Lung (tissue), 12 donors: Measurements from ENCODE around the gene RASSF7. TPM values are rescaled to one million over a fixed set of nuclear protein-coding genes. Genes with fewer than 3 reads are reported as not detected.
A peak's percentile ranks its signal among the peaks of the same experiment; 100 is the strongest.

ENCODE experiments used
- ATAC-seq: fragments of 200-7000 bp; cut with Tn5 transposase; one replicate; pipeline ENCODE4 v1.9.1; 2020; ENCODE audit warnings: moderate number of reproducible peaks; ENCODE audit not compliant: insufficient read depth, low FRiP score
- DNase-seq, 3 donors: peaks; one replicate each; pipeline ENCODE4 v3.0.0-alpha.2; 2013 to 2017
- H3K27ac ChIP-seq, 2 donors: one replicate each; pipeline ENCODE4 v1.5.1; 2013; ENCODE audit warnings: mild to moderate bottlenecking in 2 of 2, moderate library complexity in 2 of 2, control low read depth in 1 of 2, inconsistent platforms in 1 of 2, low read depth in 1 of 2, low read length in 1 of 2
- H3K27me3 ChIP-seq, 3 donors: one replicate each; pipeline ENCODE4 v1.5.1; 2013; ENCODE audit warnings: low read length in 2 of 3; ENCODE audit not compliant: control insufficient read depth in 3 of 3, insufficient read depth in 3 of 3
- H3K36me3 ChIP-seq, 4 donors: one replicate each; pipeline ENCODE4 v1.5.1; 2013; ENCODE audit warnings: low read length in 4 of 4, mild to moderate bottlenecking in 1 of 4, moderate library complexity in 1 of 4; ENCODE audit not compliant: control insufficient read depth in 4 of 4, insufficient read depth in 4 of 4
- H3K4me1 ChIP-seq, 5 donors: one replicate each; pipeline ENCODE4 v1.5.1; 2013; ENCODE audit warnings: low read length in 5 of 5, mild to moderate bottlenecking in 2 of 5, moderate library complexity in 1 of 5; ENCODE audit not compliant: control insufficient read depth in 5 of 5, insufficient read depth in 5 of 5
- H3K4me3 ChIP-seq: one replicate; pipeline ENCODE4 v1.5.1; 2013; ENCODE audit warnings: mild to moderate bottlenecking, control low read depth, moderate library complexity
- H3K9ac ChIP-seq, 2 donors: one replicate each; pipeline ENCODE4 v1.5.1; 2013; ENCODE audit warnings: low read length in 2 of 2, control low read depth in 1 of 2; ENCODE audit not compliant: insufficient read depth in 1 of 2
- H3K9me3 ChIP-seq, 4 donors: one replicate each; pipeline ENCODE4 v1.5.1; 2013; ENCODE audit warnings: low read length in 3 of 4, mild to moderate bottlenecking in 1 of 4, moderate library complexity in 1 of 4; ENCODE audit not compliant: control insufficient read depth in 4 of 4, insufficient read depth in 3 of 4
- WGBS, 2 donors: extraction: QIAGEN DNeasy Blood & Tissue Kit; methylation state at CpG; one replicate each; pipeline ENCODE4 v1.1.7; 2013; 5-methylcytosine and 5-hydroxymethylcytosine counted together
- polyA plus RNA-seq, 2 donors: library from polyadenylated mRNA; stranded (reverse); fragments of 200-250 nt; gene quantifications; one replicate each; pipeline ENCODE4 v1.2.1, GENCODE V29; 2013
- total RNA-seq, 2 donors: library from RNA; depleted of rRNA in 1 of 2; stranded (reverse); fragments of >200 nt in 1 of 2; gene quantifications; one replicate each; pipeline ENCODE4 v1.2.1, GENCODE V29; 2014 to 2021
- TF ChIP-seq, protein P1 (sequence below): IDR thresholded peaks from 2 replicates; pipeline ENCODE4 v1.5.1; 2012; ENCODE audit warnings: mild to moderate bottlenecking; ENCODE audit errors: control extremely low read depth, extremely low read depth
- donor health status: control.
- donor health status: control.
- donor health status: Bipolar disorder and iron deficiency.
- donor health status: healthy.
- donor health status: DM: yes; HTN: yes; CAD: no.

RASSF7 gene
- total and polyA plus RNA-seq, 4 donors: 47.9 to 153 (median 66.4) TPM

DNA sequence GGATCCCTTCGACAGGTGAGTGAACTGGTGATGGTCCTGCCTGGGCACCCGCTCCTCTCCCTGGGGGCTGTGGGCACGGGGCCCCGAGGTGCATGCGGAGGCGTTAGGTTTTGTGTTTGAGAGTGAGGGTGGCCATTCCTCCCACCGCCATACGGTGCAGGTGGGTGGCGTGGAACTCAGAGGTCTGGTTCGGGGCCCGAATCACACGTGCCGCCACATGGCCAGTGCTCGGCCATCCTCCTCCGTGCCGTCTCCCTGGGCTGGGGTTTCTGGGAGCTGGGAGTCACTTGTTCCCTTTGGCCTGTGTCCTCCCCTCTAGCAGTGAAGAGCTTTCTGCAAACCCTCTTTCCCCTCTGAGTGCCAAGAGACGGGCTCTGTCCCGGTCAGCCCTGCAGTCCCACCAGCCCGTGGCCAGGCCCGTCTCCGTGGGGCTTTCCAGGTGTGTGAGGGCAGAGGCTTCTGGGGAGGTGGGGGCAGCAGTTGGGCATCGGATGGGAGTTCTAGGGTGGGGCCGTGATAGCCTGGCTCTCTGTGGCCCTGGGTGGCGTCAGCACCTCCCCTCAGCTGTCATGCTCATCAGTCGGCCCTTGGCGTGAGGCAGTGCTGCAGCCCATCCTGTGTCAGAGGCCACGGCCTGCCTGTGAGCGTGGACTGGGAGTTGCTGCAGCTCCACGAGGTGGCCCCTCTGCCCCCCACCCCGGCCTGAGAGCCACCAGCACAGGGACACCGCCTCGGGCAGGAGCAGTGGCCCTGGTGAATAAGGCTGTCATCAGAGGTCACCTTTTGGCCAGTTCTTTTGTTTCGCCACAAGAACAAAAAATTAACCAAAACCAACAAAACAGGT lies 44.7 kb downstream of the RASSF7 start:
- WGBS, 2 donors: 94 to 95% methylated on average over 33 of the region's 33 CpGs
- no peaks in the 10 kb centered on the region for H3K9me3 ChIP-seq
- no peak for DNase-seq

DNA sequence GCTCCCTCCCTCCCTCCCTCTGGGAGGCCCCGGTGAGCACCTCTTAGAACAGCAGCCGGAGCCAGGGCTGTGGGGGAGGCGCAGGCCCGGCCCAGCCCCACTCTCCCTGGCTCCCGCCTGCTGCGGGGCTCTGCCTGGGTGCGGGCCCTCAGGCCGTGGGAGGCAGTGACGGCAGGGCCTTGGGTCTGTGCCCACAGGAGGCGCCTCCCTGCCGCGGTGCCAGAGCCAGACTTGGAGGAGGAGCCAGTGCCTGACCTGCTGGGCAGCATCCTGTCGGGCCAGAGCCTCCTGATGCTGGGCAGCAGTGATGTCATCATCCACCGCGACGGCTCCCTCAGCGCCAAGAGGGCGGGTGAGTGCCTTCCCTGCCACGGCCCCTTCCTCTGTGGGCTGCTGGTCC lies 45.5 kb downstream of the RASSF7 start:
- H3K36me3 ChIP-seq: peaks cover 21 to 88% (median 41%) of the 10 kb centered on the region in 4 donors
- DNase-seq: no peak
- no peaks in the 10 kb centered on the region for H3K9me3 ChIP-seq
- ATAC-seq: peak; percentile 13
- WGBS, 2 donors: 74 to 84% methylated on average over 15 to 19 of the region's 19 CpGs
- no peak overlapping the region for H3K9ac ChIP-seq
- peak overlapping the region in 1 of 2 donors; percentile 34 for H3K27ac ChIP-seq
- TF ChIP-seq, protein P1, sequence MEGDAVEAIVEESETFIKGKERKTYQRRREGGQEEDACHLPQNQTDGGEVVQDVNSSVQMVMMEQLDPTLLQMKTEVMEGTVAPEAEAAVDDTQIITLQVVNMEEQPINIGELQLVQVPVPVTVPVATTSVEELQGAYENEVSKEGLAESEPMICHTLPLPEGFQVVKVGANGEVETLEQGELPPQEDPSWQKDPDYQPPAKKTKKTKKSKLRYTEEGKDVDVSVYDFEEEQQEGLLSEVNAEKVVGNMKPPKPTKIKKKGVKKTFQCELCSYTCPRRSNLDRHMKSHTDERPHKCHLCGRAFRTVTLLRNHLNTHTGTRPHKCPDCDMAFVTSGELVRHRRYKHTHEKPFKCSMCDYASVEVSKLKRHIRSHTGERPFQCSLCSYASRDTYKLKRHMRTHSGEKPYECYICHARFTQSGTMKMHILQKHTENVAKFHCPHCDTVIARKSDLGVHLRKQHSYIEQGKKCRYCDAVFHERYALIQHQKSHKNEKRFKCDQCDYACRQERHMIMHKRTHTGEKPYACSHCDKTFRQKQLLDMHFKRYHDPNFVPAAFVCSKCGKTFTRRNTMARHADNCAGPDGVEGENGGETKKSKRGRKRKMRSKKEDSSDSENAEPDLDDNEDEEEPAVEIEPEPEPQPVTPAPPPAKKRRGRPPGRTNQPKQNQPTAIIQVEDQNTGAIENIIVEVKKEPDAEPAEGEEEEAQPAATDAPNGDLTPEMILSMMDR: no peak
- no peaks in the 10 kb centered on the region for H3K27me3 ChIP-seq
- no peak overlapping the region for H3K4me3 ChIP-seq
- H3K4me1 ChIP-seq: no peaks in the 10 kb centered on the region

More for the DNA sequence above, 44.7 kb downstream of the RASSF7 start:
- Histone ChIP-seq H3K36me3 (peaks cover 16 to 85% (median 36%) of the 10 kb centered on the region in 4 donors), H3K27me3 (no peaks in the 10 kb centered on the region), H3K9ac (no peak overlapping the region), H3K4me1 (no peaks in the 10 kb centered on the region), H3K4me3 (no peak overlapping the region), H3K27ac (no peak overlapping the region)
- TF ChIP-seq, protein P1: no peak
- no peak for ATAC-seq

DNA sequence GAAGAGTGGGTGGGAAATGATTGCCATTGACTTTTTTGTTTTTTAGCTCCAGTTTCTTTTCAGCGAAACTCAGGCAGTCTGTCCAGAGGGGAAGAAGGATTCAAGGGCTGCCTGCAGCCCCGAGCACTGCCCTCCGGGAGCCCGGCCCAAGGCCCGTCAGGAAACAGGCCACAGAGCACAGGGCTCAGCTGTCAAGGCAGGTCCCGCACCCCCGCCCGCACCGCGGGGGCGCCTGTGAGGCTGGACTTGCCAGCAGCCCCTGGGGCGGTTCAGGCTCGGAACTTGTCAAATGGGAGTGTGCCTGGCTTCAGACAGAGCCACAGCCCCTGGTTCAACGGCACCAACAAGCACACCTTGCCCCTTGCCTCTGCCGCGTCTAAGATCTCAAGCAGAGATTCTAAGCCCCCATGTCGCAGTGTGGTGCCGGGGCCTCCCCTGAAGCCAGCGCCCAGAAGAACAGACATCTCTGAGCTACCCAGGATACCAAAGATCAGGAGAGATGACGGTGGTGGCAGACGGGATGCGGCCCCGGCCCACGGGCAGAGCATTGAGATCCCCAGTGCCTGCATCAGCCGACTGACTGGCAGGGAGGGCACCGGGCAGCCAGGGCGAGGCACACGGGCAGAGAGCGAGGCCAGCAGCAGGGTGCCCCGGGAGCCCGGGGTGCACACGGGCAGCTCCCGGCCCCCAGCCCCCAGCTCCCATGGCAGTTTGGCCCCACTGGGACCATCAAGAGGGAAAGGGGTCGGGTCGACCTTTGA lies 46.4 kb downstream of the RASSF7 start:
- Histone ChIP-seq H3K4me1 (no peaks in the 10 kb centered on the region), H3K27ac (no peak overlapping the region), H3K27me3 (no peaks in the 10 kb centered on the region), H3K9ac (no peak overlapping the region), H3K4me3 (no peak overlapping the region), H3K9me3 (no peaks in the 10 kb centered on the region), H3K36me3 (peaks cover 20 to 86% (median 40%) of the 10 kb centered on the region in 4 donors)
- DNase-seq (no peak), ATAC-seq (no peak)
- TF ChIP-seq, protein P1: no peak
- WGBS, 2 donors: 95% methylated on average over 35 of the region's 35 CpGs
